Gastrocnemius medialis (tissue), 4 donors: ENCODE measurements around the gene PABPN1L. TPM values are rescaled to one million over a fixed set of nuclear protein-coding genes. Genes with fewer than 3 reads are reported as not detected.

Experiments used
- ATAC-seq, 2 donors: fragments of 150-250 bp; one replicate each; pipeline ENCODE4 v1.9.1; 2016
- DNase-seq, 2 donors: peaks; one replicate each; pipeline ENCODE4 v3.0.0-alpha.2; 2019
- H3K27ac ChIP-seq, 4 donors: fragments of 200-600 bp; sonication (generic); 1 replicate in 1 of 4; 2 replicates in 3 of 4; pipeline ENCODE4 v1.5.1; 2016 to 2018; ENCODE audit warnings: mild to moderate bottlenecking in 2 of 4, moderate library complexity in 1 of 4
- H3K27me3 ChIP-seq, 3 donors: fragments of 200-600 bp; sonication (generic) in 2 of 3; 1 replicate in 1 of 3; 2 replicates in 2 of 3; pipeline versions ENCODE4 v1.5.1 to v1.6.0; 2016 to 2019; ENCODE audit warnings: mild to moderate bottlenecking in 1 of 3, moderate library complexity in 1 of 3
- H3K36me3 ChIP-seq, 2 donors: fragments of 200-600 bp; sonication (generic) in 1 of 2; one replicate each; pipeline ENCODE4 v1.5.1; 2017 to 2018
- H3K4me1 ChIP-seq, 2 donors: fragments of 200-600 bp; sonication (generic) in 1 of 2; one replicate each; pipeline ENCODE4 v1.5.1; 2016 to 2017; ENCODE audit warnings: mild to moderate bottlenecking in 2 of 2
- H3K4me3 ChIP-seq, 4 donors: fragments of 200-600 bp; sonication (generic) in 3 of 4; 1 replicate in 1 of 4; 2 replicates in 3 of 4; pipeline ENCODE4 v1.5.1; 2016 to 2019; ENCODE audit warnings: mild to moderate bottlenecking in 2 of 4
- H3K9me3 ChIP-seq, 3 donors: fragments of 200-600 bp; sonication (generic) in 2 of 3; 1 replicate in 1 of 3; 2 replicates in 2 of 3; pipeline ENCODE4 v1.5.1; 2016 to 2019
- POLR2A ChIP-seq, 2 donors: fragments of 450-650 bp; IDR thresholded peaks; one replicate each; pipeline ENCODE4 v1.6.1; 2017; ENCODE audit warnings: antibody characterized with exemption in 2 of 2, mild to moderate bottlenecking in 2 of 2, moderate library complexity in 2 of 2
- in situ Hi-C, 4 donors: fragments of 200-750 bp; cut with MboI; loops; one replicate each; pipeline versions ENCODE4 v1.15.0 to v1.8.0; 2017; ENCODE audit warnings: low sequenced_read_pairs in 4 of 4
- intact Hi-C: fragments of 100-400 bp; cut with DNase I; formaldehyde crosslinking; loops from one replicate; pipeline ENCODE4 v1.15.1; 2023; ENCODE audit warnings: low total_unique reads
- total RNA-seq, 4 donors: library from RNA; depleted of rRNA; stranded (reverse); fragments of >200 nt; gene quantifications; one replicate each; pipeline versions ENCODE4 v1.1.0 to v1.2.3, GENCODE V29; 2016
- TF ChIP-seq, protein P1 (sequence below), 5 experiments: fragments of 450-650 bp in 3 of 5; fragments of 200-600 bp in 2 of 5; sonication (generic) in 2 of 5; IDR thresholded peaks in 4 of 5; conservative IDR thresholded peaks in 1 of 5; 1 replicate in 4 of 5; 2 replicates in 1 of 5; pipeline ENCODE4 v1.5.1; 2016 to 2019; ENCODE audit warnings: antibody characterized with exemption in 5 of 5, mild to moderate bottlenecking in 3 of 5, moderate library complexity in 3 of 5

The PABPN1L gene
- total RNA-seq, 4 donors from 2014 or later, result not detected

DNA sequence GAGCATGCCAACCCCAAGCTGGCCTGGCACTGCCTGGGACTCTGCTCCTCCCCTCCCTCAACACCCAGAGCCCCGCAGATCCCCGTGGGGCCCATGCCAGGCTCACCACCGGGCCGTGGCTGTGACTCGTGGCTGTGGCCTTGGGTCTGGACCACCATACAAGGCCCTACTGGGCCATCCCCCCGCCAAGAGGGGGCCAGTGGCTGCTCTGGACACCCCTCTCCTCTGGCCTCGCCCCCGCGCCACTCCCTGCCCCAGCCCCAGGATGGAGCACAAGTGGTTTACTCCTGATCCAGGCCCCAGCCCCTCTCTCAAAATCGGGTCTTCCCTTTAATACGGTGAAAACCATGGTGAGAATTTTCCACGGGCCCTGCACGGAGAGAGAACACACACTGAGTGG is 3.0 kb downstream of the PABPN1L start:
- TF ChIP-seq POLR2A (IDR thresholded peaks at IDR 0.05), result no peak
- TF ChIP-seq, protein P1, sequence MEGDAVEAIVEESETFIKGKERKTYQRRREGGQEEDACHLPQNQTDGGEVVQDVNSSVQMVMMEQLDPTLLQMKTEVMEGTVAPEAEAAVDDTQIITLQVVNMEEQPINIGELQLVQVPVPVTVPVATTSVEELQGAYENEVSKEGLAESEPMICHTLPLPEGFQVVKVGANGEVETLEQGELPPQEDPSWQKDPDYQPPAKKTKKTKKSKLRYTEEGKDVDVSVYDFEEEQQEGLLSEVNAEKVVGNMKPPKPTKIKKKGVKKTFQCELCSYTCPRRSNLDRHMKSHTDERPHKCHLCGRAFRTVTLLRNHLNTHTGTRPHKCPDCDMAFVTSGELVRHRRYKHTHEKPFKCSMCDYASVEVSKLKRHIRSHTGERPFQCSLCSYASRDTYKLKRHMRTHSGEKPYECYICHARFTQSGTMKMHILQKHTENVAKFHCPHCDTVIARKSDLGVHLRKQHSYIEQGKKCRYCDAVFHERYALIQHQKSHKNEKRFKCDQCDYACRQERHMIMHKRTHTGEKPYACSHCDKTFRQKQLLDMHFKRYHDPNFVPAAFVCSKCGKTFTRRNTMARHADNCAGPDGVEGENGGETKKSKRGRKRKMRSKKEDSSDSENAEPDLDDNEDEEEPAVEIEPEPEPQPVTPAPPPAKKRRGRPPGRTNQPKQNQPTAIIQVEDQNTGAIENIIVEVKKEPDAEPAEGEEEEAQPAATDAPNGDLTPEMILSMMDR (IDR thresholded peaks at IDR 0.05 in 4 of 5, conservative IDR thresholded peaks at IDR 0.05 in 1 of 5), result no peak
- intact Hi-C loops, result no loop called here
- Histone ChIP-seq H3K27ac (no peak overlapping the region), H3K9me3 (no peaks in the 10 kb centered on the region), H3K36me3 (peaks cover 0 to 46% of the 10 kb centered on the region in 2 donors), H3K4me3 (no peak overlapping the region), H3K4me1 (peaks cover under 1% of the 10 kb centered on the region in 2 donors), H3K27me3 (no peaks in the 10 kb centered on the region)
- ATAC-seq (no peak), DNase-seq (no peak)
- in situ Hi-C loops, result loop anchor here in 1 of 4 donors (25.0 kb wide), 1 partner anchor 349 kb away; the partner anchor contains the start of genes SLC22A31 and ZNF778

DNA sequence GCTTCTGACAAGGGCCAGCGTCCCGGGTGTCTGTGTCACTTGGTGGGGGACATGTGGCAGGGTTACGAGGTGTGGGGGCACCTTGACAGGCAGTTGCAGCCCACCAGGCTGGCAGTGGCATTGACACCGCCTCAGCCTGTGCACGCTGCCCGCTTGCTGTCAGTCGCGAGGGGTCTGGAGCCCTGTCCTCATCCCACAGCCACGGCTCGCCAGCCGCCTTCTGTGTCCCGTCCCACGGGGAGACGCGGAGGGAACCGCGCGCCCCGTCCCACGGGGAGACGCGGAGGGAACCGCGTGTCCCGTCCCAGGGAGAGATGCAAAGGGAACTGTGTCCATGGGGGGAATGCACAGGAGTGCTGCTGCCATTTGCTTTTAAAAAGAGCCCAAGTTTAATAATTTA is 3.5 kb downstream of the PABPN1L start:
- Histone ChIP-seq H3K27ac (no peak overlapping the region), H3K4me1 (peaks cover 5% of the 10 kb centered on the region in 2 donors), H3K9me3 (no peaks in the 10 kb centered on the region), H3K36me3 (peaks cover 0 to 46% of the 10 kb centered on the region in 2 donors), H3K27me3 (no peaks in the 10 kb centered on the region), H3K4me3 (no peak overlapping the region)
- intact Hi-C loops, result no loop called here
- ATAC-seq, result no peak
- no peak for DNase-seq
- in situ Hi-C loops, result loop anchor here in 1 of 4 donors (25.0 kb wide), 1 partner anchor 349 kb away; the partner anchor contains the start of genes SLC22A31 and ZNF778
- TF ChIP-seq, protein P1 (IDR thresholded peaks at IDR 0.05 in 4 of 5, conservative IDR thresholded peaks at IDR 0.05 in 1 of 5), result no peak
- no peak for TF ChIP-seq POLR2A (IDR thresholded peaks at IDR 0.05)

- no peak for DNase-seq
- Histone ChIP-seq H3K27me3 (no peaks in the 10 kb centered on the region), H3K4me1 (peaks cover 9 to 11% of the 10 kb centered on the region in 2 donors), H3K36me3 (peaks cover 0 to 46% of the 10 kb centered on the region in 2 donors), H3K27ac (no peak overlapping the region), H3K9me3 (no peaks in the 10 kb centered on the region), H3K4me3 (no peak overlapping the region)
- in situ Hi-C loops (loop anchor here in 1 of 4 donors (25.0 kb wide), 1 partner anchor 351 kb away; the partner anchor contains the start of genes SLC22A31 and ZNF778), intact Hi-C loops (no loop called here)
- ATAC-seq, result no peak
- TF ChIP-seq, protein P1 (IDR thresholded peaks at IDR 0.05 in 4 of 5, conservative IDR thresholded peaks at IDR 0.05 in 1 of 5), result no peak
- TF ChIP-seq POLR2A (IDR thresholded peaks at IDR 0.05), result no peak
Observed at GRCh38 chr16:88861359-88861758, 5.1 kb downstream of the PABPN1L start.

DNA sequence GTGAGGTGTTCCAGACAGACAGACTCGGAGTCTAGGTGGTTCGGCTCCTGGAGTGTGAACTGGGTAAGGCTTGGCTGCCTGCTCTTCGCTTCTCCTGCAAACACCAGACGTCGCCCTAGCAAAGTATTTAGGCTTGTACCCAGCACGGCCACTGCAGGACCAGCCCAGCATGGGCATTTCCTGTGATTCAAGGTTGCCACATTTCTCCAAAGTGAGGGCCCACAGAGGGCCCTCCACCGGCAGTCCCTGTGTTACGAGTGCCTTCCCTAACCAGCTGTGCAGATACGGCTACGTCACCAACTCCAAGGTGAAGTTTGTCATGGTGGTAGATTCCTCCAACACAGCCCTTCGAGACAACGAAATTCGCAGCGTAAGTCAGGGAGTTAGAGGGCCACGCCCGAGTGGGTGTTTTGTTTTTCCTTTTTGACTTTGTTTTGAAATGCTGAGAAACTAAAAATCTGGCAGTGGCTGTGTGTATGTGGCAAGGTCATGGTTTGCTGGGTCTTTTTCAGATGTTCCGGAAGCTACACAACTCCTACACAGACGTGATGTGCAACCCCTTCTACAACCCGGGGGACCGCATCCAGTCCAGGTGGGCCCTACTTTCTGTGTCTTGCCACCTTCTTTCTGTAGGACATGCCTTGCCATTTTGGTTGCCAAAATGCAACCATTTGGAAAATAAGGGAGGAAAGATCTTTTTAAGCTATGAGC is 6.9 kb downstream of the PABPN1L start:
- H3K27me3 ChIP-seq, result no peaks in the 10 kb centered on the region
- no peaks in the 10 kb centered on the region for H3K9me3 ChIP-seq
- intact Hi-C loops (loop anchor here (10.0 kb wide), 2 partner anchors 45 to 155 kb away; partner anchors contain the start of genes CTU2 and RNF166), in situ Hi-C loops (loop anchor here in 1 of 4 donors (25.0 kb wide), 1 partner anchor 353 kb away; the partner anchor contains the start of genes SLC22A31 and ZNF778)
- no peak overlapping the region for H3K27ac ChIP-seq
- H3K4me3 ChIP-seq, result no peak overlapping the region
- DNase-seq (no peak), ATAC-seq (no peak)
- H3K36me3 ChIP-seq, result peaks cover 0 to 46% of the 10 kb centered on the region in 2 donors
- no peak for TF ChIP-seq POLR2A (IDR thresholded peaks at IDR 0.05)
- peaks cover 16 to 17% of the 10 kb centered on the region in 2 donors for H3K4me1 ChIP-seq

- Histone ChIP-seq H3K27me3 (no peaks in the 10 kb centered on the region), H3K36me3 (peaks cover 0 to 41% of the 10 kb centered on the region in 2 donors), H3K9me3 (no peaks in the 10 kb centered on the region), H3K4me3 (peak overlapping the region; percentile 91 to 99 (median 94)), H3K27ac (peak overlapping the region; percentile 89 to 92 (median 90)), H3K4me1 (peaks cover 16 to 17% of the 10 kb centered on the region in 2 donors)
- ATAC-seq, result peak; percentile 32 to 34
- TF ChIP-seq, protein P1 (IDR thresholded peaks at IDR 0.05 in 4 of 5, conservative IDR thresholded peaks at IDR 0.05 in 1 of 5), result peak; percentile 28 to 57 (median 37)
- TF ChIP-seq POLR2A (IDR thresholded peaks at IDR 0.05), result no peak
- intact Hi-C loops (loop anchor here (1.0 to 10.0 kb wide), 5 partner anchors 47 to 359 kb away; partner anchors contain the start of genes APRT, CDH15, CTU2 and RNF166), in situ Hi-C loops (loop anchor here in 1 of 4 donors (25.0 kb wide), 1 partner anchor 354 kb away; the partner anchor contains the start of genes SLC22A31 and ZNF778)
- peak in 1 of 2 donors; percentile 50 for DNase-seq
Observed at GRCh38 chr16:88857728-88858339, 8.6 kb downstream of the PABPN1L start.
